Measurements from ENCODE around the gene MBD5.
A peak's percentile ranks its signal among the peaks of the same experiment; 100 is the strongest.

Gene MBD5

GRCh38 chr2:148515976-148516375, 495.1 kb downstream of the MBD5 start:
- DNase-seq (ENCODE audit: low read depth in 4 of 4, low spot score in 1 of 4), result no peak

- DNase-seq (ENCODE audit: low read depth in 4 of 4, low spot score in 1 of 4), result no peak
These were observed 496.4 kb downstream of the MBD5 start for GRCh38 chr2:148517296-148517695.

DNA sequence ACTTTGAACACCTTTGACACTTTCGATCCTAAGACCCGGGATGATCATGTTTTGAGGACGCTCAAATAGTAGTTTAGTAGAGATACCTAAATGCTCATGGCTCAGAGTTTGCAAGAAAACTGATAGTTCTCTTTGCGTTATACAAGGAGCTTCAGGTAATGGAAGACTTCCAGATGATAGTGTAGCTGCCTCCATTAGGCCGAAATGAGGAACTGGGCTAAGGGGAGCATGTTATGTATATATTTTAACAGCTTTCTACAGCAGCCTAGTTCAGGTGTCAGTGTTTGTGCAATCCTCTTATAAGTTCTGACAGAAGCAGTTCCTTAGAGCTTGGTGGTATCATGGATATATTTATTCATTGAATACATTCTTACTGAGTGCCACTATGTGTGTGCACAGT, 496.9 kb downstream of the MBD5 start:
- DNase-seq (ENCODE audit: low read depth in 4 of 4, low spot score in 1 of 4), result no peak

GRCh38 chr2:148519013-148519412, 498.1 kb downstream of the MBD5 start:
- DNase-seq (ENCODE audit: low read depth in 4 of 4, low spot score in 1 of 4), result no peak

DNA sequence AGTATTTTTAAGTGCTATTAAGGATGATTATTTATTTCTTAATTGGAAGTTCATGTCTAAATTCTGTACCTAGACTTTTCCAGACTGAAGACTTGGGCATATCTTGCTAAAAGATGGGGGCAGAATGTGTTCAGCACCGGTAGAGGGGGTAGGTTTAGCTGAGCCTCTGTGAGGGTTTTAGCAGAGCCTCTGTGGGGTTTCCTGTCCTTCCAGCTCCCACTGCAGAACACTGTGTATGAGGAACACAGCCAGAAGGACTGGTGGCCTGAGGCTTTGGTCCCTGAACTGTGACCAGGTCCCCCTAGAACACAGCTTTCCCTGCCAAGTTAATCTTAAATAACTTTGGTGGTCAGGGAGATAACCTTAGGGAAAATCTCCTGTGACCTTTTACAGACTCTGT, 500.3 kb downstream of the MBD5 start:
- no peak for DNase-seq (ENCODE audit: low read depth in 4 of 4, low spot score in 1 of 4)

- DNase-seq (ENCODE audit: low read depth in 4 of 4, low spot score in 1 of 4), result no peak
These were observed 502.4 kb downstream of the MBD5 start for GRCh38 chr2:148523315-148523714.

DNA sequence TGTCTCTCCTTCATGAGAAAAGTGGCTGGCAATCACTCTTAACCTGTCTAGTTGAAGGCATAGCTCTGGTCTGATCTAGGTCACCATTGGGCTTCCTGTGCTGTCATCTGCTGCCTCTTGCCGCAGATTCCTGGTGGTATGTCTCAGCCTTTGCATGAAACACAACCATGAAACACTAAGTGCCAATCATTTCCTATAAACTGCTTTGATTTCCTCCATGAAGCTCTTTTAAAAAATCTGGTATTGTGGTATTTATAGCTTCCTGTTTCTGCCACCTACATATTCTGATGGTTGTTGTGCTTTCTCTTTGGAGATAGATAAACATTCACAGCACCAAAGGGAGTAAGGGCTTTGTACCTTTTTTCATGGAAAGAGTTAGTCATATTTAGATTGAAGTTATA, 503.6 kb downstream of the MBD5 start:
- DNase-seq (ENCODE audit: low read depth in 4 of 4, low spot score in 1 of 4), result peak in 1 of 4 experiments; percentile 25

GRCh38 chr2:148525130-148525529, 504.2 kb downstream of the MBD5 start:
- DNase-seq (ENCODE audit: low read depth in 4 of 4, low spot score in 1 of 4), result no peak

GRCh38 chr2:148526509-148527346, 505.8 kb downstream of the MBD5 start:
- no peak for DNase-seq (ENCODE audit: low read depth in 4 of 4, low spot score in 1 of 4)

- no peak for DNase-seq (ENCODE audit: low read depth in 4 of 4, low spot score in 1 of 4)
These were observed 506.8 kb downstream of the MBD5 start for GRCh38 chr2:148527488-148528340.

DNA sequence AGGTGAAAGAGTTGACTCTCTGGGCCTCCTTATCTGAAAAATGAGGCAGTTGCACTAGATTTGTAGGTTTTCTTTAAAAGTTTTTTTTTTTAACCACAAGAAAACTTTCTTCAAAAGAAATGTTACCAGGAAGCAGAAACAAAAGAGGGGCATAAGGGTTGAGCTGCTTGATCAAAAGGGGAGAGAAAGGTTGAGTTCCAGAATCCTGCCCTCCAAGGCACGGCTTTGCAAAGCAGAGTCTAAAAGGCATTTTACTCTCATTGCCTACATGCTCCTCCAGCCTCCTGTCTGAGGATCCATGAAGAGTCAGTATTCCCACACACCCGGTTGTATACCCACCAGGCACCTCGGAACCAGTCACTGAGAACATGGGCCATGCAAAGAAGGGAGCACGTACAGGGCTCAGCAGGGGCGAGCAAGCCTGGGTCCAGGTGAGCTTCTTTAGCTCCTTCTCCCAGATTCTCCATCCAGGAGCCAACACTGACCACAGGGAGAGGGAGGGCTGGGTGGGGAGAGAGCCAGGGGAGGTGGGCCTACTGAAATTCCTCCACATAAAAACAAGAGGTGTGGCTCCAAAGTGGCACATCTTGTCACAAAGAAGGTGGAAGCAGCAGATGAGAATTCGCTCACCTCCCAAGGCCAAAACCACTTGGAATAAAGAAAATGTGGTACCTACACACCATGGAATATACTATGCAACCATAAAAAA, 507.6 kb downstream of the MBD5 start:
- no peak for DNase-seq (ENCODE audit: low read depth in 4 of 4, low spot score in 1 of 4)

- no peak for DNase-seq (ENCODE audit: low read depth in 4 of 4, low spot score in 1 of 4)
These were observed 508.9 kb downstream of the MBD5 start for GRCh38 chr2:148529745-148530144.

DNA sequence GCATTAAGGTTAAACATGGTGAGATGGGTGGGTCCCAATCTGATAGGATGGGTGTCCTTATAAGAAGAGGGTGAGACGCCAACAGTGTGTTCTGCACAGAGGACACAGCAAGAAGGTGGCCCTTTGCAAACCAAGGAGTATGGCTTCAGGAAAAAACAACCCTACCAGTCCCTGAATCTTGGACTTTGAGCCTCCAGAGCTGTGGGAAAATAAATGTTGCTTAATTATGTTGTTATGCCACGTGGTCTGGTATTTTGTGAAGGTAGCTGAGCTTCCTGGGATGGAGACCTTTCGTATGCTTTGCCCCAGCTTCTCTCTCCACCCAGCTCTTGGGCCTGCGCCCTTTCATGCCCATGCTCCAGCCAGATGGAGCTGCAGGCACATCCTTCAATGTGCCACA, 509.5 kb downstream of the MBD5 start:
- no peak for DNase-seq (ENCODE audit: low read depth in 4 of 4, low spot score in 1 of 4)

DNA sequence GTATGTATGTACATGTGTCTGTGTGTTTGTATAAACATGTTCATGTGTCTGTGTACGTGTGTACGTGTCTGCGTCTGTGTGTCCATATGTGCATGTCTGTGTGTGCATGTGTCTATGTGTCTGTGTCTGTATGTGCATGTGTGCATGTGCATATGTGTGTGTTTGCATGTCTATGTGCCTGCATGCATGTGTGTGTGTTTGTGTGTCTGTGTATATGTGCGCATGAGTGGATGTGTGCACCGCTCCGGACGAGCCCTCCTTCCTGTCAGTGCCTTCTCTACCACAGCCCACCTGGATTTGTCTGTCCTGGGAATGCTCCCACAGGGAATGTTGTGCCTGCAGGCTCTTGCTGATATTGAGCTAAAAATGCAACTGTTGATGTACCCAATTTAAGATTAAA, 510.3 kb downstream of the MBD5 start:
- DNase-seq (ENCODE audit: low read depth in 4 of 4, low spot score in 1 of 4), result no peak

DNA sequence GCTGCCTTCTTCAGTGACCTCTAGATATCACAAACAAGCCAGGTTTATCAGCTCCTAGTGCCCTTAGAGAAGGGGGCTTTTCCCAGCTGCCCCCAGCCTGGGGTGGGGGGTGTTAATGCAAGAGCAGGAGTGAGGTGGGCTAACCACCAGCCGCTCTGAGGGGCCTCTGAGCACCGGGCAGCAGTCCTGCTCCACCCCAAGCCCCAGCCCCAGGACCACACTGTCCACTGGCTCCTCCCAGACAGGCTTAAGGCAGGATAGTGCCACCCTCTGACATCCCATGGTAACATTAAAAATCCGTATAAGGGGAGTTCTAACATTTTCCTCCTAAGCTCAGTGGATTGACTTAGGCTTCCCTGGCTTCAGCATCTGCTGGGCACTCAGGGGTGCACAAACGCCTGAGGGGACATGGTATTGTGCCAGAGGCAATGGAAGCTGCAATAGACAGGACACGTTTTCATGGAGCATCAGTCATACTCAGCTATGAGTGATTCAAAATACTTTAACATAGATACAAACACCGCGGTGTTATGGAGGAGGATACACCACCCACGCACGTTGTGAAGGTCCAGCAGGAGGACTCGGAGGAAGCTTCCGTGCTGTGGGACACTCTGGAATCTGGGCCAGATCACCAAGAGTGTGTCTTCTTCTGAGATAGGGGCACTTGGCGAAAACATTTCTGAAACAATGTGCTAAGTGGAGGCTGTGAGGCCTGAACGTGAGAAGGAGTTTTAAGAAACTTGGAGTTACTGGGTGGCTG, 511.0 kb downstream of the MBD5 start:
- no peak for DNase-seq (ENCODE audit: low read depth in 4 of 4, low spot score in 1 of 4)

DNA sequence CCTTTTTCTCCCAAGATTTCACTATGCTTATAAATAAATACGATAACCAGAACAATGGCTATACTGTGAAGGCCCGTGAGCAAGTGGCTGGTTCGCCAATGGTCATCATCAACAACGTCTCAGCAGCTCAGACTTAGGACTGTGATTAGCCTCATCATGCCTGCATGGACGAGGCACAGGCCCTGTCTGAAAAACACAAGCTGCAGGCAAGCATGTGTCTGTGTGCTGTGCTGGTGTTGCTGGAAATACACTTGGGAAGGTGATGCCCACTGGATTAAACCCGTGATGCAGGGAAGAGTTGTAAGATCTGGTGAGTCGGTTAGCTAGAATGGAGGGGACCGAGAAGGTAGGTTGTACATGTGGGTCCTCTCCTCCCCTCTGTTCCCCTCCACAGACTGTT, 512.1 kb downstream of the MBD5 start:
- no peak for DNase-seq (ENCODE audit: low read depth in 4 of 4, low spot score in 1 of 4)

DNA sequence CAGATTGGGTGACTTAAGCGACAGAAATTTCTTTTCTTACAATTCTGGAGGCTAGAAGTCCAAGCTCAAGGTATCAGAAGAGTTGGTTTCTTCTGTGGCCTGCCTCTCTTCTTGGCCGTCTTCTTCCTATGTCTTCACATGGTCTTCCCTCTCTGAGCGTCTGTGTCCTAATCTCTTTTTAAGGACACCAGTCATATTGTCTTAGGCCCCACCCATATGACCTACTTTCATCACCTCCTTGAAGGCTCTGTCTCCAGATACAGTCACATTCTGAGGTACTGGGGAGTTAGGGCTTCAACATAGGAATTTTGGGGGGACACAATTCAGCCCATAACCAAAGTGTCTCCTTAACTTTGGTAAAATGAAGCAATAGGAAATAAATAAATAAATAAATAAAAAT, 512.8 kb downstream of the MBD5 start:
- DNase-seq (ENCODE audit: low read depth in 4 of 4, low spot score in 1 of 4), result no peak

DNA sequence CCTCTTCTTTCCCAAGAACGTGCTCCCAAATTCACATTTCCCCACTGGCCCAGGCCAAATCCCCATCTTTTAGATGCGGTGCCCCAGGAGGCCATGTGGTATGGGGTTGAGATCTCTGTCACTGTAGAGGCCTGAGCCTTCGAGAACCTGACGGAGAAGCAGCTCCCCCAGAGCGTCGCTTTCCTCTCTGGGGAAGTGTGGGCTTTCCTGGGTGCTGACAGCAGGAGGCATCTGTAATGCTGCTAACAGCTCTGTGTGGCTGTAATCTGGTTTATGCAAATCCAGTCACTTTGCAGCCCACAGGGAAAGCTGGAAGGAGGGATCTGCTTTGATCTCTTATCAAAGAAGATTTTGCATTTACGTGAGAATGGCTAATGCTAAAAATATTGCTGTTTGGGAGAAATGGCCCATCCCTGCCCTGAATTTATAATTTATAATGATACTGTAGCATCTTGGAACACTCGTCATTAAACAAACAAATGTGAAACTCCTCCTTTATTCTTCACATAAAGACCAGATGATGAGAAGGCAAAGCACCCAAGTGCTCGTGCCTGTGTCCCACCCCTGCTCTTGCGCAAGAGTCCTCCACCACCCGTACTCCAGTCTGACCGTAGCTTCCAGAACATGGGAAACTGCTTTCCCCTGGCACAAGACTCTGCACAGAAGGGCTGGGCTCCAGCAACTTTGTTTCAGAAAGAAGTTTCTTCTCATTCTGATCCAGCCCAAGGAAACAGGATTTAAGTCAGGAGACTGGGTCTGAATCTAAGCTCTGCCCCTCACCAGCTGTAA, 513.7 kb downstream of the MBD5 start:
- no peak for DNase-seq (ENCODE audit: low read depth in 4 of 4, low spot score in 1 of 4)

- DNase-seq (ENCODE audit: low read depth in 4 of 4, low spot score in 1 of 4), result no peak
These were observed 517.5 kb downstream of the MBD5 start for GRCh38 chr2:148538375-148538774.

- no peak for DNase-seq (ENCODE audit: low read depth in 4 of 4, low spot score in 1 of 4)
These were observed 519.1 kb downstream of the MBD5 start for GRCh38 chr2:148540022-148540421.
